Liver (tissue), 3 donors: ENCODE results near the gene GPI.

Experiments
- ATF3 ChIP-seq: IDR thresholded peaks from 2 replicates; pipeline ENCODE4 v1.6.1; 2016; ENCODE audit warnings: antibody characterized with exemption
- CTCF ChIP-seq: fragments of 150-350 bp; IDR thresholded peaks from 2 replicates; pipeline ENCODE4 v1.5.1; 2017; ENCODE audit warnings: improper control_type of control experiment, low read depth, low read length; ENCODE audit not compliant: missing input control
- EGR1 ChIP-seq, 2 donors: IDR thresholded peaks; 2 replicates each; pipeline ENCODE4 v1.6.1; 2016 to 2018; ENCODE audit warnings: antibody characterized with exemption in 2 of 2, low read depth in 2 of 2
- FOXA1 ChIP-seq: IDR thresholded peaks from 2 replicates; pipeline ENCODE4 v1.6.1; 2016; ENCODE audit warnings: antibody characterized with exemption
- GABPA ChIP-seq, 2 donors: IDR thresholded peaks in 1 of 2; conservative IDR thresholded peaks in 1 of 2; 2 replicates each; pipeline ENCODE4 v1.6.1; 2016; ENCODE audit warnings: antibody characterized with exemption in 2 of 2, mild to moderate bottlenecking in 1 of 2, moderate library complexity in 1 of 2
- MAX ChIP-seq: IDR thresholded peaks from 2 replicates; pipeline ENCODE4 v1.6.1; 2016; ENCODE audit warnings: antibody characterized with exemption
- NR2F2 ChIP-seq: IDR thresholded peaks from 2 replicates; pipeline ENCODE4 v1.6.1; 2016; ENCODE audit warnings: antibody characterized with exemption
- RAD21 ChIP-seq, 2 donors: IDR thresholded peaks; 2 replicates each; pipeline ENCODE4 v1.6.1; 2016; ENCODE audit warnings: antibody characterized with exemption in 2 of 2, mild to moderate bottlenecking in 2 of 2
- RXRA ChIP-seq, 2 donors: IDR thresholded peaks; 2 replicates each; pipeline ENCODE4 v1.6.1; 2017 to 2018; ENCODE audit warnings: antibody characterized with exemption in 2 of 2, mild to moderate bottlenecking in 1 of 2
- TAF1 ChIP-seq: conservative IDR thresholded peaks from 2 replicates; pipeline ENCODE4 v1.6.1; 2016; ENCODE audit warnings: antibody characterized with exemption, mild to moderate bottlenecking
- YY1 ChIP-seq: IDR thresholded peaks from 2 replicates; pipeline ENCODE4 v1.6.1; 2016; ENCODE audit warnings: antibody characterized with exemption, mild to moderate bottlenecking
- TF ChIP-seq, protein P1 (sequence below): IDR thresholded peaks from 2 replicates; pipeline ENCODE4 v1.6.1; 2016; ENCODE audit warnings: antibody characterized with exemption, mild to moderate bottlenecking
- TF ChIP-seq, protein P2 (sequence below): IDR thresholded peaks from 2 replicates; pipeline ENCODE4 v1.6.1; 2016; ENCODE audit warnings: antibody characterized with exemption
- donor health status: healthy.
- donor health status: healthy.

DNA sequence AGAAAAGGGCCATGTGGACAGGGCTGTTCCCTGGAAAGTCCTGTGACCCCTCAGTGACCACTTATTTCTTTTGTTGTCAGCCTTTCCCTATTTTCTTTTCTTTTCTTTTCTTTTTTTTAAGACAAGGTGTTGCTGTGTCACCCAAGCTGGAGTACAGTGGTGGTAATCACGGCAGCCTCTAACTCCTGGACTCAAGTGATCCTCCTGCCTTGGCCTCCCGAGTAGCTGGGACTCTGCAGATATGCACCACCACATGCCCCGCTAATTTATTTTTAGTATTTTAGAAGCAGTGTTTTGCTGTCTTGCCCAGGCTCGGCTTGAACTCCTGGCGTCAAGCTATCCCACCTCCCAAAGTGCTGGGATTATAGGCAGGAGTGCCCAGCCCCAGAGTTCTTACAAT is 1.1 kb upstream of the GPI start:
- TF ChIP-seq CTCF (no peak), RXRA (IDR thresholded peaks at IDR 0.05) (no peak), MAX (no peak), YY1 (no peak), RAD21 (IDR thresholded peaks at IDR 0.05) (no peak), ATF3 (no peak), FOXA1 (no peak), TAF1 (no peak), EGR1 (IDR thresholded peaks at IDR 0.05; ENCODE audit: low read depth in 2 of 2) (no peak), NR2F2 (no peak), GABPA (IDR thresholded peaks at IDR 0.05 in 1 of 2, conservative IDR thresholded peaks at IDR 0.05 in 1 of 2) (no peak)
- TF ChIP-seq, protein P1, sequence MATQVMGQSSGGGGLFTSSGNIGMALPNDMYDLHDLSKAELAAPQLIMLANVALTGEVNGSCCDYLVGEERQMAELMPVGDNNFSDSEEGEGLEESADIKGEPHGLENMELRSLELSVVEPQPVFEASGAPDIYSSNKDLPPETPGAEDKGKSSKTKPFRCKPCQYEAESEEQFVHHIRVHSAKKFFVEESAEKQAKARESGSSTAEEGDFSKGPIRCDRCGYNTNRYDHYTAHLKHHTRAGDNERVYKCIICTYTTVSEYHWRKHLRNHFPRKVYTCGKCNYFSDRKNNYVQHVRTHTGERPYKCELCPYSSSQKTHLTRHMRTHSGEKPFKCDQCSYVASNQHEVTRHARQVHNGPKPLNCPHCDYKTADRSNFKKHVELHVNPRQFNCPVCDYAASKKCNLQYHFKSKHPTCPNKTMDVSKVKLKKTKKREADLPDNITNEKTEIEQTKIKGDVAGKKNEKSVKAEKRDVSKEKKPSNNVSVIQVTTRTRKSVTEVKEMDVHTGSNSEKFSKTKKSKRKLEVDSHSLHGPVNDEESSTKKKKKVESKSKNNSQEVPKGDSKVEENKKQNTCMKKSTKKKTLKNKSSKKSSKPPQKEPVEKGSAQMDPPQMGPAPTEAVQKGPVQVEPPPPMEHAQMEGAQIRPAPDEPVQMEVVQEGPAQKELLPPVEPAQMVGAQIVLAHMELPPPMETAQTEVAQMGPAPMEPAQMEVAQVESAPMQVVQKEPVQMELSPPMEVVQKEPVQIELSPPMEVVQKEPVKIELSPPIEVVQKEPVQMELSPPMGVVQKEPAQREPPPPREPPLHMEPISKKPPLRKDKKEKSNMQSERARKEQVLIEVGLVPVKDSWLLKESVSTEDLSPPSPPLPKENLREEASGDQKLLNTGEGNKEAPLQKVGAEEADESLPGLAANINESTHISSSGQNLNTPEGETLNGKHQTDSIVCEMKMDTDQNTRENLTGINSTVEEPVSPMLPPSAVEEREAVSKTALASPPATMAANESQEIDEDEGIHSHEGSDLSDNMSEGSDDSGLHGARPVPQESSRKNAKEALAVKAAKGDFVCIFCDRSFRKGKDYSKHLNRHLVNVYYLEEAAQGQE: no peak
- TF ChIP-seq, protein P2, sequence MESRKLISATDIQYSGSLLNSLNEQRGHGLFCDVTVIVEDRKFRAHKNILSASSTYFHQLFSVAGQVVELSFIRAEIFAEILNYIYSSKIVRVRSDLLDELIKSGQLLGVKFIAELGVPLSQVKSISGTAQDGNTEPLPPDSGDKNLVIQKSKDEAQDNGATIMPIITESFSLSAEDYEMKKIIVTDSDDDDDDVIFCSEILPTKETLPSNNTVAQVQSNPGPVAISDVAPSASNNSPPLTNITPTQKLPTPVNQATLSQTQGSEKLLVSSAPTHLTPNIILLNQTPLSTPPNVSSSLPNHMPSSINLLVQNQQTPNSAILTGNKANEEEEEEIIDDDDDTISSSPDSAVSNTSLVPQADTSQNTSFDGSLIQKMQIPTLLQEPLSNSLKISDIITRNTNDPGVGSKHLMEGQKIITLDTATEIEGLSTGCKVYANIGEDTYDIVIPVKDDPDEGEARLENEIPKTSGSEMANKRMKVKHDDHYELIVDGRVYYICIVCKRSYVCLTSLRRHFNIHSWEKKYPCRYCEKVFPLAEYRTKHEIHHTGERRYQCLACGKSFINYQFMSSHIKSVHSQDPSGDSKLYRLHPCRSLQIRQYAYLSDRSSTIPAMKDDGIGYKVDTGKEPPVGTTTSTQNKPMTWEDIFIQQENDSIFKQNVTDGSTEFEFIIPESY: no peak
